A549 (cell line): ENCODE measurements around the gene KRT5. TPM values are rescaled to one million over a fixed set of nuclear protein-coding genes. Genes with fewer than 3 reads are reported as not detected.

Experiments used
- ATAC-seq, 2 experiments: fragments of 200-7000 bp in 1 of 2; fragments of >200 bp in 1 of 2; cut with Nextera tagmentation in 1 of 2; cut with Tn5 transposase in 1 of 2; 3 replicates each; pipeline versions ENCODE4 v1.8.0 to v1.9.1; 2018 to 2020; ENCODE audit warnings: mild to moderate bottlenecking in 1 of 2, moderate library complexity in 1 of 2
- CTCF ChIA-PET: fragments of 300-600 bp; sonication (Branson Sonifier 250); formaldehyde crosslinking; extraction: SDS; loops from one replicate; lab custom pipeline; 2021; ENCODE audit warnings: antibody characterized with exemption, inconsistent platforms; lab: Yijun Ruan, JAX
- POLR2A ChIA-PET: fragments of 350-600 bp; formaldehyde crosslinking; extraction: SDS; loops from one replicate; lab custom pipeline; 2021; ENCODE audit warnings: antibody characterized with exemption, inconsistent platforms; lab: Yijun Ruan, JAX
- DNase-seq, 2 experiments: peaks; one replicate each; pipeline versions ENCODE4 v3.0.0 to v3.0.0-alpha.2; 2011 to 2016; ENCODE audit warnings: low read depth in 1 of 2, low spot score in 1 of 2
- FAIRE-seq: peaks from 2 replicates; lab custom pipeline; 2011; peaks lifted over from hg19 to GRCh38; lab: Jason Lieb, UNC
- H3K27ac ChIP-seq, 2 experiments: fragments of >200 bp; sonication (Bioruptor Twin); formaldehyde crosslinking; 3 replicates each; pipeline ENCODE4 v1.5.1; 2016 to 2017
- H3K4me1 ChIP-seq: fragments of >200 bp; sonication (Bioruptor Twin); formaldehyde crosslinking; 3 replicates; pipeline ENCODE4 v1.6.1; 2016
- H3K4me2 ChIP-seq: fragments of >200 bp; sonication (Bioruptor Twin); formaldehyde crosslinking; 3 replicates; pipeline ENCODE4 v1.6.1; 2016
- H3K4me3 ChIP-seq: fragments of >200 bp; sonication (Bioruptor Twin); formaldehyde crosslinking; 3 replicates; pipeline ENCODE4 v1.5.1; 2016
- H3K9me3 ChIP-seq: fragments of >200 bp; sonication (Bioruptor Twin); formaldehyde crosslinking; 3 replicates; pipeline ENCODE4 v1.6.1; 2016
- CBX8 ChIP-seq: fragments of 200-600 bp; sonication (generic); IDR thresholded peaks from 2 replicates; pipeline ENCODE4 v1.6.1; 2016
- CHD2 ChIP-seq: fragments of 150-350 bp; IDR thresholded peaks from 2 replicates; pipeline ENCODE4 v1.6.1; 2014; ENCODE audit warnings: low read length; ENCODE audit not compliant: partially characterized antibody
- CHD4 ChIP-seq: fragments of 200-600 bp; sonication (generic); IDR thresholded peaks from 2 replicates; pipeline ENCODE4 v1.6.1; 2016; ENCODE audit warnings: antibody characterized with exemption, mild to moderate bottlenecking, borderline replicate concordance
- EHMT2 ChIP-seq: fragments of 200-600 bp; sonication (generic); IDR thresholded peaks from 2 replicates; pipeline ENCODE4 v1.6.1; 2016; ENCODE audit warnings: antibody characterized with exemption, low read depth, mild to moderate bottlenecking, moderate library complexity
- FOSL2 ChIP-seq, 2 experiments: fragments of 450-650 bp in 1 of 2; fragments of >200 bp in 1 of 2; sonication (Bioruptor Twin) in 1 of 2; formaldehyde crosslinking; IDR thresholded peaks; 2 replicates each; pipeline versions ENCODE4 v1.5.0 to v1.6.1; 2016 to 2020; ENCODE audit warnings: mild to moderate bottlenecking in 1 of 2, moderate library complexity in 1 of 2
- HDAC2 ChIP-seq: fragments of 200-600 bp; sonication (generic); IDR thresholded peaks from 2 replicates; pipeline ENCODE4 v1.6.1; 2016
- HOXB13 ChIP-seq: fragments of 250-450 bp; sonication (Bioruptor Pico); IDR thresholded peaks from 2 replicates; pipeline ENCODE4 v1.5.0; 2020; ENCODE audit warnings: low read depth, mild to moderate bottlenecking, moderate library complexity
- HOXB5 ChIP-seq: fragments of 250-450 bp; sonication (Bioruptor Pico); IDR thresholded peaks from 2 replicates; pipeline ENCODE4 v1.5.0; 2020; ENCODE audit warnings: mild to moderate bottlenecking, moderate library complexity
- MAFK ChIP-seq: fragments of 450-650 bp; IDR thresholded peaks from 2 replicates; pipeline ENCODE4 v1.6.1; 2014; ENCODE audit not compliant: partially characterized antibody
- MAZ ChIP-seq: fragments of 150-350 bp; IDR thresholded peaks from 2 replicates; pipeline ENCODE4 v1.6.1; 2014; ENCODE audit warnings: antibody characterized with exemption, low read depth, low read length, borderline replicate concordance
- NPAS2 ChIP-seq: fragments of 250-450 bp; sonication (Bioruptor Pico); IDR thresholded peaks from 2 replicates; pipeline ENCODE4 v1.8.0; 2022; ENCODE audit warnings: mild to moderate bottlenecking, moderate library complexity, borderline replicate concordance
- PHF8 ChIP-seq: fragments of 200-600 bp; sonication (generic); IDR thresholded peaks from 2 replicates; pipeline ENCODE4 v1.6.1; 2016; ENCODE audit warnings: low read depth, mild to moderate bottlenecking, antibody characterized with exemption, moderate library complexity, borderline replicate concordance
- POLR2A ChIP-seq: IDR thresholded peaks from 2 replicates; pipeline ENCODE4 v1.6.1; 2012; ENCODE audit warnings: mild to moderate bottlenecking, low read length
- POLR2AphosphoS2 ChIP-seq: conservative IDR thresholded peaks from 2 replicates; pipeline ENCODE4 v1.6.1; 2012; ENCODE audit warnings: low read length, improper control_type of control experiment, inconsistent platforms
- RAD21 ChIP-seq, 2 experiments: fragments of >200 bp in 1 of 2; sonication (Bioruptor Twin) in 1 of 2; formaldehyde crosslinking in 1 of 2; IDR thresholded peaks in 1 of 2; conservative IDR thresholded peaks in 1 of 2; 2 replicates in 1 of 2; 3 replicates in 1 of 2; pipeline ENCODE4 v1.6.1; 2012 to 2018; ENCODE audit warnings: inconsistent platforms in 1 of 2
- RARB ChIP-seq: fragments of 250-450 bp; sonication (Bioruptor Pico); IDR thresholded peaks from 2 replicates; pipeline ENCODE4 v1.8.0; 2021; ENCODE audit warnings: mild to moderate bottlenecking, moderate library complexity
- ZNF302 ChIP-seq: fragments of 250-450 bp; sonication (Bioruptor Pico); IDR thresholded peaks from 2 replicates; pipeline ENCODE4 v1.9.0; 2021; ENCODE audit warnings: inconsistent platforms, mild to moderate bottlenecking, moderate library complexity
- WGBS: methylation state at CpG from one replicate; pipeline ENCODE4 v1.1.6; 2017; ENCODE audit errors: missing lambda C conversion rate; 5-methylcytosine and 5-hydroxymethylcytosine counted together
- polyA plus RNA-seq, 4 experiments: library from polyadenylated mRNA; depleted of rRNA in 3 of 4; stranded (reverse); fragments of >200 nt; fragmentation: RNase III in 1 of 4; extraction: RNeasy Plus Mini Kit Qiagen cat#74134 plus additional on column Dnase treatment in 1 of 4; gene quantifications; 2 replicates in 3 of 4; 3 replicates in 1 of 4; pipeline ENCODE4 v1.2.3, GENCODE V29; 2011 to 2017
- TF ChIP-seq, protein P1 (sequence below): IDR thresholded peaks from 2 replicates; pipeline ENCODE4 v1.6.1; 2012
- TF ChIP-seq, protein P2 (sequence below): fragments of 450-650 bp; IDR thresholded peaks from 2 replicates; pipeline ENCODE4 v1.6.1; 2014; ENCODE audit warnings: antibody characterized with exemption
- TF ChIP-seq, protein P3 (sequence below): fragments of 250-450 bp; sonication (Bioruptor Pico); IDR thresholded peaks from 2 replicates; pipeline ENCODE4 v1.5.0; 2021; ENCODE audit warnings: mild to moderate bottlenecking, moderate library complexity, borderline replicate concordance
- TF ChIP-seq, protein P4 (sequence below): fragments of 250-450 bp; sonication (Bioruptor Pico); IDR thresholded peaks from 2 replicates; pipeline ENCODE4 v1.5.0; 2020; ENCODE audit warnings: low read depth, mild to moderate bottlenecking, moderate library complexity
- TF ChIP-seq, protein P5 (sequence below): fragments of >200 bp; sonication (Bioruptor Twin); formaldehyde crosslinking; IDR thresholded peaks from 3 replicates; pipeline ENCODE4 v1.5.1; 2016
- TF ChIP-seq, protein P6 (sequence below): fragments of >200 bp; sonication (Bioruptor Twin); formaldehyde crosslinking; IDR thresholded peaks from 3 replicates; pipeline ENCODE4 v1.6.1; 2016

Gene KRT5
- polyA plus RNA-seq, 2 of the 4 experiments (the other 2 are of a cell fraction): 0.06 to 0.25 TPM

DNA sequence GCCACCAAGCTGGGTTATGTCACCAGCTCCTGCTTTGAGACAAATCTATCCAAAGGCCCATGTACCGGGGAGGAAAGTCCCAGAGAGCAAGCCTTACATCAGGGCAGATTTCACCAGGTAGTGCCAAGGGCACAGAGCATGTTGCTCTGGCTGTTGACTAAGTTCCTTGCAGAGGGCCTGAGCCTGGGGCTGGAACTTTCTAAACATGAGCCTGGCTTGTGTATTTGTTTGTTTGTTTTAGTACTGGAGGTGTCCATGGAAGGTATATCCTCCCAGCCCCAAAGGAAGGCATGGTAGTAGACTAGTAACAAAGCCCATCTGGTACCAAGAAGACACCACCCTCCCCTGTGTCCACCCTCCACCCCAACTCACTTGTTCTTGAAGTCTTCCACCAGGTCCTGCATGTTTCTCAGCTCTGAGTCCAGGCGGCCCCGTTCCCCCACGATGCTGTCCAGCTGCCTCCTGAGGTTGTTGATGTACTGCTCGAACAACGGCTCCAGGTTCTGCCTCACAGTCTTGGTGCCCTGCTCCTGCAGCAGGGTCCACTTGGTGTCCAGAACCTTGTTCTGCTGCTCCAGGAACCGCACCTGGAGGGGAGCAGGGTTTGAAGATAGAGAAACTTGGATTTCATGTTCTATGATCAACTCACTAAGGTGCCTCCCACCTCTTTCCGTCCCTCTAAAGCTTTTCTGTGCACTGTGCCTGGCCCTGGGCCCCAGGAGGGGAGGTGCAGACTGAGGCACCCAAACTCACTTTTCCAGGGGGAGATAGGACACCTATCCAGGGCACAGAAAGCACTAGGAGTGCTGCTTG is 1.4 kb downstream of the KRT5 start:
- ATAC-seq (no peak), FAIRE-seq (no peak), DNase-seq (no peak)
- WGBS: 71% methylated on average over 8 of the region's 8 CpGs
- no peaks in the 10 kb centered on the region for H3K9me3 ChIP-seq
- ChIA-PET POLR2A (no interaction called here), CTCF (interaction anchor here (0.6 to 3.6 kb wide), 5 partner anchors 12 to 495 kb away, joined by 3 to 14 read pairs (median 4); no protein-coding TSS in a partner anchor)
- no peak overlapping the region for H3K27ac ChIP-seq
- TF ChIP-seq, protein P1, sequence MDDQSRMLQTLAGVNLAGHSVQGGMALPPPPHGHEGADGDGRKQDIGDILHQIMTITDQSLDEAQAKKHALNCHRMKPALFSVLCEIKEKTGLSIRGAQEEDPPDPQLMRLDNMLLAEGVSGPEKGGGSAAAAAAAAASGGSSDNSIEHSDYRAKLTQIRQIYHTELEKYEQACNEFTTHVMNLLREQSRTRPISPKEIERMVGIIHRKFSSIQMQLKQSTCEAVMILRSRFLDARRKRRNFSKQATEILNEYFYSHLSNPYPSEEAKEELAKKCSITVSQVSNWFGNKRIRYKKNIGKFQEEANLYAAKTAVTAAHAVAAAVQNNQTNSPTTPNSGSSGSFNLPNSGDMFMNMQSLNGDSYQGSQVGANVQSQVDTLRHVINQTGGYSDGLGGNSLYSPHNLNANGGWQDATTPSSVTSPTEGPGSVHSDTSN: no peak
- TF ChIP-seq RARB (no peak), HOXB5 (CRISPR knock-in tag) (no peak), NPAS2 (no peak), ZNF302 (CRISPR knock-in tag) (no peak), POLR2A (no peak), POLR2AphosphoS2 (no peak), EHMT2 (no peak)
- TF ChIP-seq, protein P2, sequence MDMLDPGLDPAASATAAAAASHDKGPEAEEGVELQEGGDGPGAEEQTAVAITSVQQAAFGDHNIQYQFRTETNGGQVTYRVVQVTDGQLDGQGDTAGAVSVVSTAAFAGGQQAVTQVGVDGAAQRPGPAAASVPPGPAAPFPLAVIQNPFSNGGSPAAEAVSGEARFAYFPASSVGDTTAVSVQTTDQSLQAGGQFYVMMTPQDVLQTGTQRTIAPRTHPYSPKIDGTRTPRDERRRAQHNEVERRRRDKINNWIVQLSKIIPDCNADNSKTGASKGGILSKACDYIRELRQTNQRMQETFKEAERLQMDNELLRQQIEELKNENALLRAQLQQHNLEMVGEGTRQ: no peak
- TF ChIP-seq, protein P3, sequence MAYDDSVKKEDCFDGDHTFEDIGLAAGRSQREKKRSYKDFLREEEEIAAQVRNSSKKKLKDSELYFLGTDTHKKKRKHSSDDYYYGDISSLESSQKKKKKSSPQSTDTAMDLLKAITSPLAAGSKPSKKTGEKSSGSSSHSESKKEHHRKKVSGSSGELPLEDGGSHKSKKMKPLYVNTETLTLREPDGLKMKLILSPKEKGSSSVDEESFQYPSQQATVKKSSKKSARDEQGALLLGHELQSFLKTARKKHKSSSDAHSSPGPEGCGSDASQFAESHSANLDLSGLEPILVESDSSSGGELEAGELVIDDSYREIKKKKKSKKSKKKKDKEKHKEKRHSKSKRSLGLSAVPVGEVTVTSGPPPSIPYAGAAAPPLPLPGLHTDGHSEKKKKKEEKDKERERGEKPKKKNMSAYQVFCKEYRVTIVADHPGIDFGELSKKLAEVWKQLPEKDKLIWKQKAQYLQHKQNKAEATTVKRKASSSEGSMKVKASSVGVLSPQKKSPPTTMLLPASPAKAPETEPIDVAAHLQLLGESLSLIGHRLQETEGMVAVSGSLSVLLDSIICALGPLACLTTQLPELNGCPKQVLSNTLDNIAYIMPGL (CRISPR knock-in tag): no peak
- TF ChIP-seq, protein P4, sequence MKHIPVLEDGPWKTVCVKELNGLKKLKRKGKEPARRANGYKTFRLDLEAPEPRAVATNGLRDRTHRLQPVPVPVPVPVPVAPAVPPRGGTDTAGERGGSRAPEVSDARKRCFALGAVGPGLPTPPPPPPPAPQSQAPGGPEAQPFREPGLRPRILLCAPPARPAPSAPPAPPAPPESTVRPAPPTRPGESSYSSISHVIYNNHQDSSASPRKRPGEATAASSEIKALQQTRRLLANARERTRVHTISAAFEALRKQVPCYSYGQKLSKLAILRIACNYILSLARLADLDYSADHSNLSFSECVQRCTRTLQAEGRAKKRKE (CRISPR knock-in tag): no peak
- no peak overlapping the region for H3K4me3 ChIP-seq
- no peak overlapping the region for H3K4me2 ChIP-seq
- peaks cover 22% of the 10 kb centered on the region for H3K4me1 ChIP-seq

DNA sequence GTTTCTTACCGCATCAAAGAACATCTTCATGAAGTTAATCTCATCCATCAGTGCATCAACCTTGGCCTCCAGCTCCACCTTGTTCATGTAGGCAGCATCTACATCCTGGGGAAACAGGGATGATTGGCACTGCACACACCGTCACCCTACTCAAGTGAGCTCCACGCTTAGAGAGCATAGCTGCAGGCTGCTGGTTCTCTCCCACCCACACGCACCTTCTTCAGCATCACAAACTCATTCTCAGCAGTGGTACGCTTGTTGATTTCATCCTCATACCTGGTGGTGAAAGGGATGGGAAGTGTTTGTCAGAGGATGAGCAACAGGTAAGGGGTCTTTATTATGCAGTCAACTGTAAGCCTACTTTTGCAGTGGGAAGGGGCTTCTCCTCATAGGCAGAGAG is 2.3 kb downstream of the KRT5 start:
- WGBS: 93% methylated on average over 5 of the region's 5 CpGs
- ATAC-seq (no peak), FAIRE-seq (no peak), DNase-seq (no peak)
- Histone ChIP-seq H3K4me2 (no peak overlapping the region), H3K9me3 (no peaks in the 10 kb centered on the region), H3K4me1 (peaks cover 21% of the 10 kb centered on the region), H3K27ac (no peak overlapping the region), H3K4me3 (no peak overlapping the region)
- TF ChIP-seq HDAC2 (no peak), ZNF302 (CRISPR knock-in tag) (no peak), CBX8 (no peak), FOSL2 (IDR thresholded peaks at IDR 0.05) (no peak), FOSL2 (CRISPR knock-in tag; IDR thresholded peaks at IDR 0.05) (no peak), EHMT2 (no peak), PHF8 (no peak), NPAS2 (no peak), HOXB13 (no peak), CHD4 (no peak), CHD2 (no peak), MAZ (no peak), RAD21 (conservative IDR thresholded peaks at IDR 0.05 in 1 of 2, IDR thresholded peaks at IDR 0.05 in 1 of 2) (no peak), MAFK (no peak)
- TF ChIP-seq, protein P5, sequence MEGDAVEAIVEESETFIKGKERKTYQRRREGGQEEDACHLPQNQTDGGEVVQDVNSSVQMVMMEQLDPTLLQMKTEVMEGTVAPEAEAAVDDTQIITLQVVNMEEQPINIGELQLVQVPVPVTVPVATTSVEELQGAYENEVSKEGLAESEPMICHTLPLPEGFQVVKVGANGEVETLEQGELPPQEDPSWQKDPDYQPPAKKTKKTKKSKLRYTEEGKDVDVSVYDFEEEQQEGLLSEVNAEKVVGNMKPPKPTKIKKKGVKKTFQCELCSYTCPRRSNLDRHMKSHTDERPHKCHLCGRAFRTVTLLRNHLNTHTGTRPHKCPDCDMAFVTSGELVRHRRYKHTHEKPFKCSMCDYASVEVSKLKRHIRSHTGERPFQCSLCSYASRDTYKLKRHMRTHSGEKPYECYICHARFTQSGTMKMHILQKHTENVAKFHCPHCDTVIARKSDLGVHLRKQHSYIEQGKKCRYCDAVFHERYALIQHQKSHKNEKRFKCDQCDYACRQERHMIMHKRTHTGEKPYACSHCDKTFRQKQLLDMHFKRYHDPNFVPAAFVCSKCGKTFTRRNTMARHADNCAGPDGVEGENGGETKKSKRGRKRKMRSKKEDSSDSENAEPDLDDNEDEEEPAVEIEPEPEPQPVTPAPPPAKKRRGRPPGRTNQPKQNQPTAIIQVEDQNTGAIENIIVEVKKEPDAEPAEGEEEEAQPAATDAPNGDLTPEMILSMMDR: no peak
- TF ChIP-seq, protein P6, sequence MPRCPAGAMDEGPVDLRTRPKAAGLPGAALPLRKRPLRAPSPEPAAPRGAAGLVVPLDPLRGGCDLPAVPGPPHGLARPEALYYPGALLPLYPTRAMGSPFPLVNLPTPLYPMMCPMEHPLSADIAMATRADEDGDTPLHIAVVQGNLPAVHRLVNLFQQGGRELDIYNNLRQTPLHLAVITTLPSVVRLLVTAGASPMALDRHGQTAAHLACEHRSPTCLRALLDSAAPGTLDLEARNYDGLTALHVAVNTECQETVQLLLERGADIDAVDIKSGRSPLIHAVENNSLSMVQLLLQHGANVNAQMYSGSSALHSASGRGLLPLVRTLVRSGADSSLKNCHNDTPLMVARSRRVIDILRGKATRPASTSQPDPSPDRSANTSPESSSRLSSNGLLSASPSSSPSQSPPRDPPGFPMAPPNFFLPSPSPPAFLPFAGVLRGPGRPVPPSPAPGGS: no peak
- CTCF ChIA-PET: interaction anchor here (1.0 to 3.6 kb wide), 2 partner anchors 127 to 145 kb away, joined by 3 to 14 read pairs; no protein-coding TSS in a partner anchor
- POLR2A ChIA-PET: no interaction called here
